ENCODE data around the gene CARMIL1. TPM values are rescaled to one million over a fixed set of nuclear protein-coding genes. Genes with fewer than 3 reads are reported as not detected.

CARMIL1 gene
- total RNA-seq, 1 donor from 2014 or later: 14.5 TPM

GRCh38 chr6:25327432-25327831 lies 48.3 kb downstream of the CARMIL1 start:
- DNase-seq (ENCODE audit: low spot score): no peak
- H3K4me3 Mint-ChIP-seq (ENCODE audit: unreplicated experiment): no peak overlapping the region
- no peaks in the 10 kb centered on the region for H3K36me3 Mint-ChIP-seq (ENCODE audit: low read depth)
- no peak overlapping the region for H3K27ac Mint-ChIP-seq (ENCODE audit: unreplicated experiment)
- H3K4me1 Mint-ChIP-seq (ENCODE audit: low read depth): peaks cover 43% of the 10 kb centered on the region
- no peak for TF ChIP-seq CTCF (IDR thresholded peaks at IDR 0.05)
- no peaks in the 10 kb centered on the region for H3K9me3 Mint-ChIP-seq (ENCODE audit: low read depth)
- no peaks in the 10 kb centered on the region for H3K27me3 Mint-ChIP-seq (ENCODE audit: low read depth)

- Mint-ChIP-seq H3K9me3 (ENCODE audit: low read depth) (no peaks in the 10 kb centered on the region), H3K27me3 (ENCODE audit: low read depth) (no peaks in the 10 kb centered on the region), H3K27ac (ENCODE audit: unreplicated experiment) (no peak overlapping the region), H3K4me3 (ENCODE audit: unreplicated experiment) (no peak overlapping the region), H3K36me3 (ENCODE audit: low read depth) (no peaks in the 10 kb centered on the region), H3K4me1 (ENCODE audit: low read depth) (peaks cover 34% of the 10 kb centered on the region)
- TF ChIP-seq CTCF (IDR thresholded peaks at IDR 0.05): no peak
- DNase-seq (ENCODE audit: low spot score): no peak
Measured at GRCh38 chr6:25329161-25329817, 50.1 kb downstream of the CARMIL1 start.

- H3K4me3 Mint-ChIP-seq (ENCODE audit: unreplicated experiment): no peak overlapping the region
- no peak for TF ChIP-seq CTCF (IDR thresholded peaks at IDR 0.05)
- H3K4me1 Mint-ChIP-seq (ENCODE audit: low read depth): peaks cover 27% of the 10 kb centered on the region
- H3K27ac Mint-ChIP-seq (ENCODE audit: unreplicated experiment): no peak overlapping the region
- no peak for DNase-seq (ENCODE audit: low spot score)
- no peaks in the 10 kb centered on the region for H3K27me3 Mint-ChIP-seq (ENCODE audit: low read depth)
- no peaks in the 10 kb centered on the region for H3K9me3 Mint-ChIP-seq (ENCODE audit: low read depth)
- H3K36me3 Mint-ChIP-seq (ENCODE audit: low read depth): no peaks in the 10 kb centered on the region
Measured at GRCh38 chr6:25329982-25330381, 50.8 kb downstream of the CARMIL1 start.

GRCh38 chr6:25330796-25331685 lies 51.9 kb downstream of the CARMIL1 start:
- no peak for TF ChIP-seq CTCF (IDR thresholded peaks at IDR 0.05)
- Mint-ChIP-seq H3K4me3 (ENCODE audit: unreplicated experiment) (no peak overlapping the region), H3K27ac (ENCODE audit: unreplicated experiment) (no peak overlapping the region), H3K4me1 (ENCODE audit: low read depth) (peaks cover 21% of the 10 kb centered on the region), H3K36me3 (ENCODE audit: low read depth) (no peaks in the 10 kb centered on the region), H3K27me3 (ENCODE audit: low read depth) (no peaks in the 10 kb centered on the region), H3K9me3 (ENCODE audit: low read depth) (no peaks in the 10 kb centered on the region)
- DNase-seq (ENCODE audit: low spot score): no peak

GRCh38 chr6:25332165-25332564 lies 53.0 kb downstream of the CARMIL1 start:
- Mint-ChIP-seq H3K4me1 (ENCODE audit: low read depth) (peaks cover 22% of the 10 kb centered on the region), H3K27me3 (ENCODE audit: low read depth) (no peaks in the 10 kb centered on the region), H3K4me3 (ENCODE audit: unreplicated experiment) (no peak overlapping the region), H3K27ac (ENCODE audit: unreplicated experiment) (no peak overlapping the region), H3K36me3 (ENCODE audit: low read depth) (no peaks in the 10 kb centered on the region), H3K9me3 (ENCODE audit: low read depth) (no peaks in the 10 kb centered on the region)
- DNase-seq (ENCODE audit: low spot score): no peak
- no peak for TF ChIP-seq CTCF (IDR thresholded peaks at IDR 0.05)

Data from chondrocyte (in vitro differentiated cells).